Stimulated activated CD8-positive, alpha-beta memory T cell treated with anti-CD3 and anti-CD28 coated beads, Interleukin-7, amount 100 ng/mL, for 48 hours (primary cell): ENCODE results near the gene SMURF1.
"Not testable (repeated sequence)": the region's sequence is repeated elsewhere in the genome, so short reads cannot be mapped to it uniquely, and the experiment has no call there.

Source experiments
- DNase-seq, 2 donors: peaks; one replicate each; pipeline ENCODE4 v3.0.0-alpha.2; 2020; ENCODE audit warnings: low read depth in 1 of 2; ENCODE audit errors: extremely low read depth in 1 of 2

Gene SMURF1

DNA sequence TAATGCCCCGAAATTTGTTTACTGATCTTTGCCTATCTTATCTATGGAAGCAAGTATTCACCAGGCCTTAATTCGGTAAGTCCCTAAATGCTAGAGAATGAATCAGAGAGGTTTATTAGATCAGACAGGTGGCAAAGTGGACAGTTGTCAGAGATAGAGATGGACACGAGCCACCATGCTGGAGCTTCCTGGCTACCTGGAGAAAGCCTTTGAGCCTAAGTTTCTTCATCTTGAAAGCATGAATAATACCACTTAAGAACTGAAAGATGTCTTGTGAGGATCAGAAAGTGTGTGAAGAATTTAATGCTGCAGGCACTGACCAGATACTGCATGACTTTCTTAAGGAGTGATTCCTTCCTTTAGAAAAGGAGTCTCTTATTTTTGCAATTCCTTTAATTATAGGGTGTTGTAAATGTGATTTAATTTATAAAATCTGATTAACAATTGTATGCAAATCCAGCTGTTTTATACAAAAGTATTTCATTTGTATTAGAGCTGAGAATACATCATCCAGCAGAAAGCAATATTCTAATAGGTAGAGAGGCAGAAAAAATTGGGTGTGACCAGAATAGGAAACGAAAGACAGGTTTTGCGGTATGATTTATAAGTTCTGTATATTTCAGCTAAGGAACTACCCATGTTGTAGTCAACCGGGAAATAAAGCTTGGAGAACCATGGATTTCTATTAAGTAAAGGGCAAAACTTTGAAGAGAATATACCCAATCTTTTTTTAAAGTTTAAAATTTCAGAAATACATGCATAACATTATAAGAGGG, 82.7 kb downstream of the SMURF1 start:
- no peak for DNase-seq

DNA sequence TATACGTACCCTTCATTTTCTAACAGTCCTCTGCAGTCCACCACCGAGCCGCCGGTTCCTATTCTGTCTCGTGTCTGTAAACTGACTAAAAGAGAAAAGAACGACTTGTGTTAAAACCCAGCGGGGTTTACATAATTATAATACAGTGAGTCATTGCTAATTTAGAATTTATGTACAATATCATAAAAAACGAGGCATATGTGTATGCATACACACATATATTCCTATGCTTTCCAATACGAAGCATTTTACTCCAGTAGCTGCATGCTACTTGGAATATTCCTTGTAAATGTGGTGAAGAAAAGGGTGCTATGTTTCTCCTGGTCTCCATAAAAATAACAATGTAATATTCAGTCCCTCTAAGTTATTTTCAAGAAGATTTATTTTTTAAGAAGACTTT, 89.1 kb downstream of the SMURF1 start:
- DNase-seq = no peak

DNA sequence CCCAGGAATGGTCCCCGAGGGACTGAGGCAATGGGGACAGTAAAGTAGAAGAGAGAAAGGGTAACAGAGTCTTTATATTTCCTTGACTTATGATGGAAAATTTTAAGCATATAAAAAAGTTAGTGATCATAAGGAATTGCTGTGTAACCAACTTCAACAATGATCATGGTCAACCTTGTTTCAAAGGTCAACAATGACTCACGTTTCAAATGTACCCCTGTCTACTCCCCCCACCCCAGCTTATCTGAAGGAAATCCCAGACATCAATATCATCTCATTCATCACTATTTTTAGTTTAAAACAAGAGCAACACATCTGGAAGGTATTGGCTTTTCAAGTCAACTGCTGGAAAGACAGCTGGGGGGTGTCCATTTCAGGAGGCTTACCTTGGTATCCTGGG, 92.9 kb downstream of the SMURF1 start:
- DNase-seq = no peak

- DNase-seq = no peak
Measured at GRCh38 chr7:99047526-99048077, 96.3 kb downstream of the SMURF1 start.

- DNase-seq = no peak
Measured at GRCh38 chr7:99046722-99047121, 97.2 kb downstream of the SMURF1 start.

DNA sequence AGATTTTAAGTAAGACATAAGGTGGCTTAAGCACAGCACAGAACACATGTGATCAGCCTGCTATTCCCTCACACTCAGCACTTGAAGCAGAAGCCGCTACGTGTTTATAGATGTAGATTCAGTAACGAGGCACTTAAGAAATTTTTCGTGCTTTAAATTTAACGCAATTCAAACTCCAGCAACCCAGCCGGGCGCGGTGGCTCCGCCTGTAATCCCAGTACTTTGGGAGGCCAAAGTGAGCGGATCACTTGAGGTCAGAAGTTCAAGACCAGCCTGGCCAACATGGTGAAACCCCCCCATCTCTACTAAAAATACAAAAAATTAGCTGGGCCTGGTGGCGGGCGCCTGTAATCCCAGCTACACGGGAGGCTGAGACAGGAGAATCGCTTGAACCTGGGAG, 97.6 kb downstream of the SMURF1 start:
- DNase-seq = not testable (repeated sequence)

GRCh38 chr7:99044858-99045257, 99.0 kb downstream of the SMURF1 start:
- not testable (repeated sequence) for DNase-seq

GRCh38 chr7:99042957-99043356, 101.0 kb downstream of the SMURF1 start:
- DNase-seq = no peak

DNA sequence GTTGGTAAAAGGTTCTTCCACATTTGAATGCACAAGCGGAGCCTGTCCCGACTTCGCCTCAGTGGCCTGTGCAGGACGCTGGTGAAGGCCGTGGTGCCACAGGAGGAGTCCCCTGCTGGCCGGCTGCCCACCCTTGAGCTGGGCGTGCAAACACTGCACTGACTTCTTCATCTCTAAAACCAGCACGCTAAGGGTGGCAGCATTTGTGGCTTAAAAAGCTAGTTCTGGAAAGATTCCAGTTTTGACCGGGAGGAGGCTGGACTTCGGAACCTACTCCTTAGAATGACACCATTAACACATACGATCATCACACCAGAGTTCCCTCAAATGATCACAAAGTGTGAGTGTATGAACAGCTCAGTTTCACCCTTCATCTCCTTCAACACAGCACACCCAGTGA, 102.4 kb downstream of the SMURF1 start:
- DNase-seq = no peak

- peak in 1 of 2 donors; percentile 36 for DNase-seq
Measured at GRCh38 chr7:99040104-99040958, 103.6 kb downstream of the SMURF1 start.

- DNase-seq = no peak
Measured at GRCh38 chr7:99039384-99039891, 104.5 kb downstream of the SMURF1 start.

DNA sequence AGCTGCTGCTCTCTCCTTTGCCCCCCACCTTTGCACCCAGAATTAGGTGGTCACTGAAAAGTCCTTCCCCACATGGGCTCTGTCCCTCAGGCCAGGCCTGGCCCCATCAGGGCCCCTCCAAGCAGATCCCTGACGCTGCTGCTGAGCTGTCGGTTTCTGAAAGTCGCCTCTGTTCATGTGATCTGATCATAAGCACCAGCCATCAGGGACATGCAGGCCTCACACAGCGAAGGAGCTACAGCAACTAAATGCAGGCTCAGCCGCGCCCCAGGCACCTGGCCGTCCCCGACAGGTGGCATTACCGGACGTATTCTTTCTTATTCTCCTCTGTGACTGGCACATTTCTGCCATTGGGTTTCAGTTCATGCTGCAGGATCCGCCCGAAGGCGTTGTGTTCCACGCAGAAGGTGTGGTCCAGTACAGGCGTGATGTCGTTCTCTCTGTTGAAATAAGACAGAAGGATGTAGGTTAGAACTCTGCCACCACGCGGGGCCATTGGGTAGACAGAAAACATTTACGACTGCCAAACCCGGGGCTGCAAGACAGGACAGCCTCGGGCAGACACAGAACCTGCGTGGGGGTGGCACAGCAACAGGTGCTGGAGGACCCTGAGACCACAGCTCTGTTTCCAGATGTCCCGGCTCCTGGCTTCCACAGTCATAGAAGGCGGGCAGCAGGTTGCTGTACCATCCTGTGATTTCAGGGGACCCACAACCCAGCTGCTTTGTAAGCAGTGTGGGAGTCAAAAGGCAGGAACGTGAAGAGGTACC, 105.6 kb downstream of the SMURF1 start:
- DNase-seq = no peak

GRCh38 chr7:99037327-99037940, 106.5 kb downstream of the SMURF1 start:
- DNase-seq = no peak

DNA sequence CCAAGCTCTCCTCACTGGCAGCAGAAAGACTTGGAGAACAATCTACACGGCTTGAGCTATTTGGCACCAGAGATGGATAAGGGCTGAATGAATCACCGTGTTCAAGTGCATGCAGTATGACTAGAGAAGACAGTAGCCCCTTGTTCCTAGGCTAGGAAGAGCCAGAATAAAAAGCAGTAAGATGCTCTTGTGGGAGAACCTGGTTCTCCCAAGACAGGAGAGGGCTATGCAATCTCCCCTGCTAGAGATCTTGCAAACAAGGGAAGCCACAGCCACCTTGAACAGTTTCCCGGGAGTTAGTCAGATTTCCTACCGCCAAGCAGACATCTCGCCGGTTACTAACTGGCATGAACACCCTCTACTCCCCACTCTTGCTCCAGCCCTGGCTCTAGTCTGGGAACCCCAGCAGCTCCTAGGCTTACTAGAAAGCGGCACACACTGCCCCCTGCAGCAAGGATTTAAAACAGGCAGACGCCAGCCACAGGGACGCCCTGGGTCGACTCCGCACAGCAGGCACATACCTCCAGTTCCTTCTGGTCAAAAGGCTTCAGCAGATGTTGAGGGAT, 107.3 kb downstream of the SMURF1 start:
- DNase-seq = no peak

- DNase-seq = no peak
Measured at GRCh38 chr7:99035723-99036545, 108.0 kb downstream of the SMURF1 start.

- no peak for DNase-seq
Measured at GRCh38 chr7:99034932-99035722, 108.8 kb downstream of the SMURF1 start.

GRCh38 chr7:99033765-99034164, 110.1 kb downstream of the SMURF1 start:
- DNase-seq = no peak

- no peak for DNase-seq
Measured at GRCh38 chr7:99032928-99033327, 111.0 kb downstream of the SMURF1 start.
